ENCODE data around the gene GYS2.

Gene GYS2

DNA sequence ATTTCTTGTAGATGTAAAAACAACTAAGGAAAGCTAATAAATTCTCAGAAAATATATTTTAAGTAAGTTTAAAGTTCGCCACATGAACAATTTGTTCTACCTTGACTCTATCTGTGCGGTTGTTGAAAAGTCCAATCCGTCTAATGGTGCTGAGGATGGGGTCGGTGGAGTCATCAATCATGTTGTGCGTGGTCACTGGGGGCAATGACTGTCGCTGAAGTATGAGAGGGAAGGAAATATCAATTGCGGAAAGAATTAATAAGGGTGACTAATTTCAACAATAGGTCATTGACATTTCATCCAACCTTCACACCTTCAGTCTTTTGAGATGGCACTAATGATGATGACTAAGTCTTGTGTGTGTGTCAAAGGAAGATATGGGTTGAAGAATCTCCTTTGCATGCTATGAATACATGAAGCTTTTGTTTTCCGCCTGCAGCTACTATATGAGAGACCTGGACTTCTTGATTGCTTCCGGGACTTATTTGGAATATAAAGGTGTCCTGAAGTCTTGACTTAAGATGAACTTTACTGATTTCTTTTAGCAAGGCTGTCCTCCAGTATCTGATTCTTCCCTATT, 46.5 kb downstream of the GYS2 start:
- DNase-seq (ENCODE audit: low read depth in 2 of 2, low spot score in 1 of 2) = no peak

DNA sequence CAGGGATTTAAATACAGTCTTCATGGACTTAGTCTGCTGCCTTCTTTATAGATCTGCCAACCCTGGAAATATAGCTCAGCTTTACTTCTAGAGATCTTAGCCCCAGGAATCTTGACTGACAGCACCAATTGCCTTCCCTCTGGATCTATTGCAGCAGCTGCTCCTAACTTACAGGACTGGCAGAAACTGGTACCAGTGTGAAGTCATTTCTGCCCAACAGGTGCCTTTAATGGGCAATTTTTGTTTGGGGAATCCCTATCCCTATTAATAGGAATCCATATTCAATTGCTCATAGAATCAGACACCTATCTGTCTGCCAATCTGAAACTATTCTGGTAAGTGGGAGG, 51.3 kb downstream of the GYS2 start:
- no peak for DNase-seq (ENCODE audit: low read depth in 2 of 2, low spot score in 1 of 2)

DNA sequence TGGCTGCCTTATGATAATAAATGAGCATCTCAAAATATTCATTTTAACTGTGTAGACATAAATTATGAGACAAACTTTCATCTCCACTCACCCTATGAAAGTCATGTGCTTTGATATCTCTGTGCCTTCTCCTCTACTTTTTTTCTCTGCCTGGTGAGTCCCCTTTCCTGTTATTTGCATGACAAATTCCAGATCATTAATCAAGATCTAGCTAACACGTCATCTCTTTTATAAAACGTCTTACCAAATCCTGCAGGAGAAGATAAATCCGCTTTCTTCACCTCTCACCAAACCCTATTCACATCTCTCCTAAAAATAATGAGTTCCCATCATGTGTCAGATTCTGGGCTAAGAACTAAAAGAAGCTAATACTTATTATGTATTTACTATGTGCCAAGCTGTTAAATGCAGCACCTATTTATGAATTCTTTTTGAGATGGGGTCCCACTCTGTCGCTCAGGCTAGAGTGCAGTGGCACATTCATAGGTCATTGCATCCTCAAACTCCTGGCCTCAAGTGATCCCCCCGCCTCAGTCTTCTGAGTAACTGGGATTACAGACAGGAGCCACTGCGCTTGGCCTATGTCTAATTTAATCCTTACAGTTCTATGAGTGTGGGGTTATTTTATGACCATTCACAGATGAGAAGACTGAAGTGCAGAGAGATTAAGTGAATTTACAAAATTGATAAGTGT, 51.9 kb downstream of the GYS2 start:
- DNase-seq (ENCODE audit: low read depth in 2 of 2, low spot score in 1 of 2) = no peak

DNA sequence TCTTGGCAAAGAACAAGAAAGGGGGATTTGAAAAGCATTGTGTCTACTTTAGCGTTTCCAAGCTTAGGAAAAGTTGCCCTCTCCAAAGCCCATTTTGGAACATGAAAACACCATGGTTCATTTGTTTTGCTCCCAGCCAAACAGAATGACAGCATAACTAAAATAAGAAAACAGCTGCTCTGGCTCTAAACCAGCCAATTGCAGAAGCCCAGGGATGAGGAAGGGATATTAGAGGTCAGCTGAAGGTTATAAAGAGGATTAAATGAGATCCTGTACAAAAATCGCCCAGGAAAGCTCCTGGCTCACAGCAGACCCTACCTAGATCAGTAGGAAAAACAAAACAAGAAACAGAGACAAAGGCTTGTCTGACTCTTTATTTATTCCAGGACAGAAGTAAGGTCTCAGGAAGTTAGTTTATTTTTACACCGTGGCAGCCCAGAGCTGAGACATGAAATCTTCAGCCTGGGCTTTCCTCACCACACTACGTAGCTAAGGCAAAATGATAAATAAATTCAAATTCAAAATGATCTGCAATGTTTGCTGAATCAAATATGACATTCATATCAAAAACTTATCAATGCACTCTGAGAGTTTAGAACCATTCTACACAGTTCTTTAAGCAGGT, 52.7 kb downstream of the GYS2 start:
- no peak for DNase-seq (ENCODE audit: low read depth in 2 of 2, low spot score in 1 of 2)

DNA sequence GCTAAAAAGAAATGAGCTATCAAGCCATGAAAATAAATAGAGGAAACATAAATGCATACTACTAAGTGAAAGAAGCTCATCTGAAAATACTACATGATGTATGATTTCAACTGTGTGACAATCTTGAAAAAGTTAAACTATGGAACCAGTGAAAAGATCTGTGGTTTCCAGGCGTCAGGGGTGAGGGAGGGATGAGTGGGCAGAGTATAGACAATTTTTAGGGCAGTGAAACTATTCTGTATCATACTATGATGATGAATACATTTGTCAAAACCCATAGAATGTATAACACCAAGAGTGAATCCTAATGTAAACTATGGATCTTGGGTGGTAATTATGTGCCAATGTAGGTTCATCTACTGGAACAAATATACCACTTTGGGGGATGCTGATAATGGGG, 57.2 kb downstream of the GYS2 start:
- DNase-seq (ENCODE audit: low read depth in 2 of 2, low spot score in 1 of 2) = no peak

DNA sequence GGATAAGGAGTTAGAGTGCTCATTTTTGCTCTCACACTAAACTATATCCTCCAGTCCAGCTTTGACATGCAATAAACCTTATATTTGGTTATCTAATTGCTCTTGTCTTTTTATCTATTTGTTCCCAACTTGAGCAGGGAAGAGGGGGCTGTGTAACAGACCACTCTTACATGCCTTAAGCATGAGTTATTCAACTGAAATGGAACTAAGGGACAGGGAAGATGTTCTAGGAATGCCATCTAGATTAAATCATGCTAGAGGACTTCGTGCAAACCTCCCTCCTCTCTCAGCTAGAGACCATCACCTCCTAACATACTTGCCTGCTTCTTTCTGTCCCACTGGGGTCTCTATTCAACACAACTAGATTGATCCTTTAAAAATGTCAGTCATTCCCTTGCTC, 57.9 kb downstream of the GYS2 start:
- no peak for DNase-seq (ENCODE audit: low read depth in 2 of 2, low spot score in 1 of 2)

DNA sequence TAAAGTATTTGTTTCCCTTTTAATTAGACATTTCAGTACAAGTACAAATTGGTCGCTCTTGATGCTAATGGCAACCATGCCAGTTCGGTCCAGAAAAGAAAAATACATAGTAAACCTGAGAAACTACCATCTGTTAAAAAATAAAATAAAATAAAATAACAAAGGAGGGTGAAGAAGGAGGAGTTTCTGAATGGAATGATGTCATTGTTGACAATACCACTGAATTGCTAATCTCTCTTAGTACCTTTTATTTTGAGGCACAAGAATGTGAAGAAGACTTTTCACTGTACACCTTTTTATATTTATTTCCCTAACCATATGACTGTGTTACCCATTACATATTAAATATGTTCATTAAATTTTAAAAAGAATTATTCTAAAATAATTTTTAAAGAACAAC, 59.1 kb downstream of the GYS2 start:
- DNase-seq (ENCODE audit: low read depth in 2 of 2, low spot score in 1 of 2) = no peak

DNA sequence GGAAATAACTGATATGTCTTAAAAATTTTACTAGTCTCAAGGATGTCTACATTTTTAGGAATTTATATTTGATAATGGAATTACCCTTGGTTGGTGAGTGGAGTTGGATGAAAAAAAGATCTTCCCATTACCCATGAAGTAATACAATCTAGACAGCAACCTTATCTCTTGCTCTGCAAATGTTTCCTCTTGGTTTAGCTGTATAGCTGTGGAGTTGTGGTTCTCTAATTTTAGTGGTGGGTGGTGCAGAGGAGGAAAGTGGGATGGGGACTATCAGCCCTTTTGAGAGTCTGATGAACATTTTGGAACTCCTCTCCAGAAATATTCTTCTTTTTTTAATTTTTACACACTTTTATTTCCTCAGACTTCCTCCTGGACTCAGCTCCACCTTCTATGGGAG, 61.5 kb downstream of the GYS2 start:
- no peak for DNase-seq (ENCODE audit: low read depth in 2 of 2, low spot score in 1 of 2)

DNA sequence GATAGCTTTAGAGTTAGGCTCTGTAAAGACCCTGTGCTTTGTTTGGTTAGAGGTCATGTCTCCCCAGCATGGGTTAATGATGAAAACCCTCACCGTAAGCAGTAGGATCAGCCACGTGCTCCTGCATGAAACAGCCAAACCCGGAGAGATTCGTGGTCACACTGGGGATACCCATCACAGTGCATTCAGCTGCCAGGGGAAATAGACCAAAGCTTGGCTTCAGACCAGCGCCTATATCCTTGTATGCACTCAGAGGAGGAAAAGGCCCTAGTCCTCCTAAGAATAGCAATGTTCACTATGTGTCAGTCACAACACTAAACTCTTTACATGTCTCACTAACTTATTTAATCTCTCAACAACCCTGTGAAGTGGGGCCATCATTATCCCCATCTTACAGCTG, 62.2 kb downstream of the GYS2 start:
- DNase-seq (ENCODE audit: low read depth in 2 of 2, low spot score in 1 of 2) = no peak

DNA sequence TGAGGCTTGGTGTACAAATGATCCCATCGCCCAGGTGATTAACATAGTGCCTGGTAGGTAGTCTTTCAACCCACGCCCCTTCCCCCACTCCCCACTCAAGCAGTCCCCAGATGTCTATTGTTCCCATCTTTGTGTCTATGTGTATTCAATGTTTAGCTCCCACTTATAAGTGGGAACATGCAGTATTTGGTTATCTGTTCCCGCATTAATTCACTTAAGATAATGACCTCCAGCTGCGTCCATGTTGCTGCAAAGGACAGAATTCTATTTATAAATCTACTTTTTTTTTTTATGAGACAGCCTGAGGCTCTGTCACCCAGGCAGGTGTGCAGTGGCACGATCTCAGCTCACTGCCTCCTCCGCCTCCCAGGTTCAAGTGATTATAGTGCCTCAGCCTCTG, 62.9 kb downstream of the GYS2 start:
- no peak for DNase-seq (ENCODE audit: low read depth in 2 of 2, low spot score in 1 of 2)

DNA sequence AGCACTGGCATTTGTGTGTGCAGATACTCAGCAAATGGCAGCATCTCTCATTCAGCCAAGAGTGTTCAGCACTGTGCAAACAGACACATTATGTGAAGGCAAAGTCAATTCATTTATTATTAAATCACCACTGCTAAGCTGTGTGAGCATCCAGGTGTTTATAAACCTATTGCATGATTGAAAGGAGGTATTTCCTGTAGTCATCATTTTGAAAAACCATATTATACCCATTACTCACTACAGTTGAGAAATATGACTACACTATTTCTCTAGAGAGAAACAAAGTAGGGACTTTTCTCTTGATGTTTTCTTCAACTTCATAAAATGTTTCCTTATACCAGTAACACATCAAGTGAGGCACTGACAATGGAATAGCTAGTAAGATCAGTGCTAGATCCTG, 64.8 kb downstream of the GYS2 start:
- DNase-seq (ENCODE audit: low read depth in 2 of 2, low spot score in 1 of 2) = no peak

DNA sequence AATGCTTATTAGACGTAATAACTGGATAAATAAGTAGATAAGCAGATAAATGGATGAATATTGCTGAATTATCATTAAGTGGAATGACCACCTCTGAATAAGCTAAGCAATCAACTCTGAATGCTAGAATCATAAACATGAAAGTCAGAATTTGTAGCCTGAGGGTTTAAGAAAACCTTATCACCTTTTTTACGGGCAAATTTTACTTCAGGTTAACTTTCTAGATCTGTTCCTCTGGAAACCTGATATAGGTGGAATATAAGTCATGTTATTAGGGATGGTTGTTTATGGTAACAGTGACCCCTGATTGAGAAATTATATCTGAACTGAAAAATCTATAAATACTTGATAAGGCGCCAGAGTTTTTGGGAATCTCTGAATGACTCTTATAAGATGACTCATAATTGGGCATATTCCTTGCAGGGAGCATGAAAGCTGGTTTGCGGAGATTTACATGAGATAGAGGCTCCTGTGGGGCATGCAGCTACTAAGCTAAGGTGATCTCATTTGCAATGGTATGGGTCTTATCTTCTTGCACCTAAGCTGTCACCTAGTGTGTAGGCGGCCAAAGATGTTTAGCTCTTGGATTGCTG, 66.5 kb downstream of the GYS2 start:
- DNase-seq (ENCODE audit: low read depth in 2 of 2, low spot score in 1 of 2) = no peak

DNA sequence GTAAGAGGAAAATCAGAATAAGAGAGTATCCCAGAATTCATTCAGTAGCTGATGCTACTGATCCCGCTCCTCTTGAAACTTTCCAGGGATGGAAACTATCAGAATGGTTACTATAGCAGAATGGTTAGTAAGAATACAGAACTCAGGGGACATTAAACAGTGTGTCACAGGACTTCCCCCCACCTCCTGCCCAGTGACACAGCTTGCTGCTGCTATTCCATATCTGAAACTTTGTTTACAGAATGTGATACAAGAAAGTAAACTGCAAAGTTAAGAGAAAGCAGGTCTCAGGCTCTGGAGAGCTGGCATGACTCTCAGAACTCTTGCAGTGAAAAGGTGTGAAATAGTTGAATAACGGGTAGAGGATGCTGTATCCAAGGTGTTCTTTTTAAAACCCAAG, 75.2 kb downstream of the GYS2 start:
- DNase-seq (ENCODE audit: low read depth in 2 of 2, low spot score in 1 of 2) = no peak

DNA sequence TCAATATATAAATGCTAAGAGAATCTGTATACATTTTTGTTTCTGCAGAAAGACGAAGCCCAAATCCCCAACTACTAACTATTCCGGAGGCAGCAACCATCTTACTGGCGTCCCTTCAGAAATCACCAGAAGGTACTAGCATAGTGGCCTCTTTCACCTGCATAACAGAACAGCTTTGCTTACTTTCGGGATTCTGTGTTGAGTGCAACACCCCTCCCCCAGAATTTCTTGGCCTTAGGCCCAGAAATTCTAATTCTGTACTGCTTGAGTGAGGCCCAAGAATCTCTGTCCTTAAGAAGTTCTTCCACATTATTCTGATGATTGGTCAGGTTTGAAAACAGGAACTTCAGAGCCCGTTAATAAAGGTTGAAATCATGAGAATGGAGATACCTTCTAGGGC, 75.7 kb downstream of the GYS2 start:
- DNase-seq (ENCODE audit: low read depth in 2 of 2, low spot score in 1 of 2) = no peak

DNA sequence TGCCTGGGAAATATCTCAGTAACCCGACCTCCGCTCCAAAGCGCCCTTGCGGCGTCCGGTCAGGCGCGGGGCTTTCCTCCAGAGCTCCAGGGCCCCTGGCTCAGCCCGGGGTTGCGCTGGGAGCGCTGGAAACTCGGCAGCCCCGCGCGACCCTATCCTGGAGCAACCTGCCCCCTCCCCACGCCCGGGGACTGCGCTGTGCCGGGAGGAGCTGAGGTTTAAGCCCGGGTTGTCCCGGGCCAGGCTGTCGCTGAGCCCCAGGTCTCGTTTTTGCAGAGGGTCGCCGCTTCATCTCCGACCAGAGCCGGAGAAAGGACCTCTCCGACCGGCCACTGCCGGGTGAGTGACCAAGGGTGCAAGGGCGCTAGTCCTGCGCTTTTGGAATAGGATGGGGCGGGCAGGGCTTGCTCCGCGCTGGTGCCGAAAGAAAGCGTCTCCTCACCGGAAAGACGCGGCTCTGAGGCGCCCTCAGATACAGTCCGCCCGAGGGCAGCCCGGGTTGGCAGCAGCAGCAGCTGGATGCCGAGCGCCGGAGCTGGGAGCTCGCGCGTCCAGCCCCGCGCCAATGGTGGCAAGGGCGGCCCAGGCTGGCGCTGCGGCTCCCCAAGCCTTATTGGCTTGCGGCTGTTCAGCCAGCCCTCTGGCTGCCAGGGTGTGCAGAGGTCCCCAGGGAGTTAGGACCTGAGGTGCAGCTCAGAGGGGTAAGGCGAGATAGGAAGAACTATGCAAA, 77.0 kb downstream of the GYS2 start:
- DNase-seq (ENCODE audit: low read depth in 2 of 2, low spot score in 1 of 2) = peak in 1 of 2 donors; percentile 1

DNA sequence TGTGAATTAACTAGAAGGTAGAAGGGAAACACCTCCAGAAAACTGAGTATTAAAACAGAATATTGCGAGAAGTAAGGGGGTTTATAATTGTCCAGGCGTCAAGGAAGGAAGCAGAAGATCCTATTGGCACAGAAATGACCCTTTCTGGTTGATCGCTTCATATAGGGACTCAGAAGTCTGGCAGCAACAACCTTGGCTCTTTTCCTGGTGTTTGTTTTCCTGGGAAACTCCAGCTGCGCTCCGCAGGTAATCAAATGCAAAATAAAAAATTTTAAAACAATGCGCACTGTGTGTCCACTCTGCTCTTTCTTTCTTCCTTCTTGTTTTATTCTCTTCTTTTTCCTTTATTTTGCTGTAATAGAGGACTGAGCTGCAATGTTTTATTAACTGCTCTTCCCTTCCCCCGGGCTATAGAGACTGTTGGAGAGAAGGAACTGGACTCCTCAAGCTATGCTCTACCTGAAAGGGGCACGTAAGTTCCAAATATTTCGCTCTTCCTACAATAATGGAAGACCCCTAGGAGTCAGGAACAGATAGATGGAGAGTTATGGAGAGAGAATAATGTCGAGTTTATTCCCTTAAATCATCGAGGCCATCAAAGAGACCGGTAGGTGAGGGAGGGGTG, 77.8 kb downstream of the GYS2 start:
- DNase-seq (ENCODE audit: low read depth in 2 of 2, low spot score in 1 of 2) = no peak

DNA sequence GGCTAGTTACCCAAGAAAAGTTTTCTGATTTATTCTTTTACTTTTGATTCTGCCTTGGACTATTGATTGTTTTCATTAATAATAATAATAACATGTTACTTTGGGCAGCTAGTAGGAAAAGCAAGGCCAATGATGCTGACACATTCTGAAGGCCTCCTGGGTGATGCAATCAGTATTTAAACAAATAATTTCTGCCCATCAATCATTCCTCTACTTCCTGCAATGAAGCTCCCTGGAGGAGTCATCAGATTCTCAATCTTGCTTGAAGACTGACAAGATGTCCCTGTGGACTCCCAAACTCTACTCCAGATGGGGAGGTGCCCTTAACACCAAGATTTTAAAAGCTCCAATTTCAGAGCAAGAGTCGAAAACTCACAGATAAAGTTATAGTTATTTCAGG, 78.6 kb downstream of the GYS2 start, which contains the start of gene SPX:
Gene SPX (plus strand): TSS at position 244 of the 400 bp plus-strand sequence. CDS start 177 bp downstream, outside the sequence.
- DNase-seq (ENCODE audit: low read depth in 2 of 2, low spot score in 1 of 2) = no peak

DNA sequence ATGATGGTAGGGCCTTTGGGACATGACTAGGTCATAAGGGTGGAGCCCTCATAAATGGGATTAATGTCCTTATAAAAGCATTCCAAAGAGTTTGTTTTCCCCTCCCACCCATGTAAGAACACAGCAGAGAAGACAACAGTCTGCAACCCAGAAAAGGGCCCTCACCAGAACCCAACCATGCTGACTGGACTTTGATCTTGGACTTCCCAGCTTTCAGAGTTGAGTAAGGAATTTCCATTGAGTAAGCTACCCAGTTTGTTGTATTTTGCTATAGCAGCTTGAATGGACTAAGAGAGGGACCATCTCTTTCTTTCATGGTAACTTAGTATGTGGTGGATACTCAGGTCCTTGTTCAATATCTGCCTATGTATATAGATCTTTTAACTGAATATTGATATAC, 81.5 kb downstream of the GYS2 start:
- DNase-seq (ENCODE audit: low read depth in 2 of 2, low spot score in 1 of 2) = no peak

DNA sequence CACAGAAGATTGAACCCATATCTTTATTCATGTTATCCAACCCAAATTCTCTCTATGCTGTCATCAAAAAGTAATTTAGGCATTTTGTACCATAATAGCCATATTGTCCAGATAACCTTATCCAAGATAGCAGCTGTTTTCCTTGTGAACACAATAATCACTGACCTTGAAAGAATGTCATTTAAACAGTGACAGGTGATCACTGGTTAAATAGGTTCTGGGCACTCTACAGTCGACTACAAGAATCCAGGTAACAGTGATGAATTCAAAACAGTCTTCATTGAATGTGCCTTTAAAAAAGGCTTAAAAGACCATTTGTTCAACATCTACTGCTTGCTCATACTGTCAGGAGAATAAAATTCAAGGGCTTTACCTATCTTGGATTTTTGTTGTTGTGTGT, 83.1 kb downstream of the GYS2 start:
- DNase-seq (ENCODE audit: low read depth in 2 of 2, low spot score in 1 of 2) = no peak

DNA sequence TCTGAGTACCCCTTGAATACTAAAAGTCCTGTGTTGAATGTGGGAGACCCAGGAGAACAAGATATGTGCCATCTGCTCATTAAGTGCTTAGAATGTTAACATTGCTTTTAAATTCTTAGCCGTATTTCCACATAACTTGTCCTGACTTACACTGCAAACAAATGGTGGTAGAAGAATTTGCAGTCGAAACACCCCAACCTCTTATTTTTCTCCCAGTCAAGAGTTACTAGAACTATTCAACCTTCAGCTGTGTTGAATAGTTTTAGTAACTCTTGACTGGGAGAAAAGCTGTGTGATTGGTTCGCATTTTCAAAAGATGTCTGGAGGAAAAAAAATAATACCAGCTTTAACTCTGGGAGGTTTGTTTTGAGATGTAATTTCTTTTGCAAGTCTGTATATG, 86.2 kb downstream of the GYS2 start:
- no peak for DNase-seq (ENCODE audit: low read depth in 2 of 2, low spot score in 1 of 2)

DNA sequence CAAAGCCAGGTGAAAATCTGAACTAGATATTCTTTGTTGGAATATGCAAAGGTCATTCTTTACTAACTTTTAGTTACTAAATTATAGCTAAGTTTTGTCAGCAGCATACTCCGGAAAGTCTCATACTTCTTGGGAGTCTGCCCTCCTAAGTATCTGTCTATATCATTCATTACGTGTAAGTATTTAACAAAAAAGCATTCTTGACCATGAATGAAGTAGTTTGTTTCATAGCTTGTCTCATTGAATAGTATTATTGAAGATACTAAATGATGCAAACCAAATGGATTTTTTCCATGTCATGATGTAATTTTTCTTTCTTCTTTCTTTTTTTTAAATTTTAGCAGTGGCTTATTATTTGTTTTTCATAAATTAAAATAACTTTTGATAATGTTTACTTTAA, 88.4 kb downstream of the GYS2 start:
- DNase-seq (ENCODE audit: low read depth in 2 of 2, low spot score in 1 of 2) = no peak

Measured in stimulated activated CD8-positive, alpha-beta memory T cell treated with anti-CD3 and anti-CD28 coated beads, Interleukin-4, amount 100 ng/mL, for 4 hours (primary cell).